ENCODE data around the gene SSBP2. TPM values are rescaled to one million over a fixed set of nuclear protein-coding genes. Genes with fewer than 3 reads are reported as not detected.

The SSBP2 gene
- total and polyA plus RNA-seq, 8 donors, result 0.87 to 86.2 (median 24.6) TPM

- WGBS, 5 donors, result 87 to 97% (median 89%) methylated on average over 5 of the region's 5 CpGs
- H3K4me3 ChIP-seq, result no peak overlapping the region
- intact Hi-C loops (cut with DNase I; ENCODE audit: low total_unique reads), result no loop called here
- H3K36me3 ChIP-seq, result no peaks in the 10 kb centered on the region
- H3K4me1 ChIP-seq, result peaks cover 0 to 24% (median 16%) of the 10 kb centered on the region in 4 donors
- TF ChIP-seq CTCF (IDR thresholded peaks at IDR 0.05), result no peak
- TF ChIP-seq EP300 (IDR thresholded peaks at IDR 0.05), result no peak
- peak in 1 of 3 donors; percentile 23 for TF ChIP-seq POLR2AphosphoS5 (IDR thresholded peaks at IDR 0.05)
- no peak for TF ChIP-seq POLR2A (IDR thresholded peaks at IDR 0.05)
- peak overlapping the region in 1 of 5 donors; percentile 32 for H3K27ac ChIP-seq
- no peaks in the 10 kb centered on the region for H3K27me3 ChIP-seq
- DNase-seq, result no peak
- no peaks in the 10 kb centered on the region for H3K9me3 ChIP-seq
These were observed 38.1 kb upstream of the SSBP2 start for GRCh38 chr5:81789033-81789432.

- Histone ChIP-seq H3K9me3 (no peaks in the 10 kb centered on the region), H3K4me1 (peaks cover 0 to 29% (median 19%) of the 10 kb centered on the region in 4 donors), H3K36me3 (no peaks in the 10 kb centered on the region), H3K27me3 (no peaks in the 10 kb centered on the region), H3K4me3 (no peak overlapping the region), H3K27ac (peak overlapping the region in 4 of 5 donors; percentile 12 to 31 (median 16))
- TF ChIP-seq EP300 (IDR thresholded peaks at IDR 0.05) (no peak), CTCF (IDR thresholded peaks at IDR 0.05) (no peak), POLR2A (IDR thresholded peaks at IDR 0.05) (no peak), POLR2AphosphoS5 (IDR thresholded peaks at IDR 0.05) (no peak)
- intact Hi-C loops (cut with DNase I; ENCODE audit: low total_unique reads), result no loop called here
- WGBS, 5 donors, result 57 to 81% (median 60%) methylated on average over 2 of the region's 2 CpGs
- no peak for DNase-seq
These were observed 37.4 kb upstream of the SSBP2 start for GRCh38 chr5:81788329-81788728.

GRCh38 chr5:81787474-81788242 lies 36.8 kb upstream of the SSBP2 start:
- intact Hi-C loops (cut with DNase I; ENCODE audit: low total_unique reads), result no loop called here
- WGBS, 5 donors, result 5 to 14% (median 8%) methylated on average over 3 of the region's 3 CpGs
- peaks cover 0 to 35% (median 22%) of the 10 kb centered on the region in 4 donors for H3K4me1 ChIP-seq
- peak; percentile 13 to 62 (median 18) for TF ChIP-seq POLR2AphosphoS5 (IDR thresholded peaks at IDR 0.05)
- no peak for TF ChIP-seq CTCF (IDR thresholded peaks at IDR 0.05)
- peak; percentile 63 to 91 for DNase-seq
- H3K27ac ChIP-seq, result peak overlapping the region in 4 of 5 donors; percentile 12 to 31 (median 16)
- no peak overlapping the region for H3K4me3 ChIP-seq
- H3K27me3 ChIP-seq, result no peaks in the 10 kb centered on the region
- no peaks in the 10 kb centered on the region for H3K36me3 ChIP-seq
- no peaks in the 10 kb centered on the region for H3K9me3 ChIP-seq

- H3K27ac ChIP-seq, result peak overlapping the region in 2 of 5 donors; percentile 16 to 31
- H3K27me3 ChIP-seq, result no peaks in the 10 kb centered on the region
- H3K9me3 ChIP-seq, result no peaks in the 10 kb centered on the region
- H3K36me3 ChIP-seq, result no peaks in the 10 kb centered on the region
- WGBS, 5 donors, result 60 to 81% (median 68%) methylated on average over 5 of the region's 5 CpGs
- no peak for DNase-seq
- intact Hi-C loops (cut with DNase I; ENCODE audit: low total_unique reads), result no loop called here
- no peak overlapping the region for H3K4me3 ChIP-seq
- TF ChIP-seq EP300 (IDR thresholded peaks at IDR 0.05) (no peak), POLR2A (IDR thresholded peaks at IDR 0.05) (no peak), POLR2AphosphoS5 (IDR thresholded peaks at IDR 0.05) (no peak), CTCF (IDR thresholded peaks at IDR 0.05) (no peak)
- H3K4me1 ChIP-seq, result peaks cover 0 to 35% (median 22%) of the 10 kb centered on the region in 4 donors
These were observed 36.1 kb upstream of the SSBP2 start for GRCh38 chr5:81786991-81787390.

All from stomach (tissue), 9 donors.